ENCODE measurements around the gene IGFBP6.

- TF ChIP-seq CTCF (conservative IDR thresholded peaks at IDR 0.05; ENCODE audit: low read depth, low read length), result no peak
- no peak for TF ChIP-seq EZH2 (IDR thresholded peaks at IDR 0.05; ENCODE audit: borderline replicate concordance, low read depth, low read length, poor library complexity, severe bottlenecking)
These were observed 11.1 kb upstream of the IGFBP6 start for GRCh38 chr12:53086361-53086760.

Data from A673 (cell line).